SKM-1 treated with dmso at 0.1 percent for 144 hours (cell line): ENCODE measurements around the gene AQR.
A peak's percentile ranks its signal among the peaks of the same experiment; 100 is the strongest.
"Not testable (repeated sequence)": the region's sequence is repeated elsewhere in the genome, so short reads cannot be mapped to it uniquely, and the experiment has no call there.

Source experiments
- DNase-seq: peaks from one replicate; lab custom pipeline; 2025; ENCODE audit not compliant: unreplicated experiment; lab: John Stamatoyannopoulos, UW

Gene AQR

GRCh38 chr15:34969340-34970097, at the start of gene AQR:
AQR (minus strand) TSS chr15:34969742; CDS start chr15:34969613, 129 bp downstream.
- peak; percentile 96 for DNase-seq

- DNase-seq: no peak
Measured at GRCh38 chr15:35014241-35014640, 44.7 kb upstream of the AQR start.

DNA sequence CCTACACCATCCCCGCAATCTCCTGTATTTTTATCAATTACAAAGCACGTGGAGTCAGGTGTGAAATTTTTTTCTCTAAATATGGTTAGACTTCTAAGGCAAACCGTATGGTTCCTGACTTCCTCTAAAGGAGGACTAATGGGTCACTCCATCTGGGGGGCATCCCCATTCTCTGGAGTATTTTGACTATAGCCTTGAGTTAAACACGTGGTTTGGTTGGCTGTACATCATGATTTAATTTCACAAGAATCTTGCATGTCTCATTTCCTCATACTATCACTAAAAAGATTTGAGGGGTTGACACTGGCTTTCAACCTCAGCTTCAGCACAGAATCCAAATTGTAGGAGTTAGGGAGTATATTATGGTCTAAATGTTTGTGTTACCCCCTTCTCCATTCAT, 43.8 kb upstream of the AQR start:
- no peak for DNase-seq

DNA sequence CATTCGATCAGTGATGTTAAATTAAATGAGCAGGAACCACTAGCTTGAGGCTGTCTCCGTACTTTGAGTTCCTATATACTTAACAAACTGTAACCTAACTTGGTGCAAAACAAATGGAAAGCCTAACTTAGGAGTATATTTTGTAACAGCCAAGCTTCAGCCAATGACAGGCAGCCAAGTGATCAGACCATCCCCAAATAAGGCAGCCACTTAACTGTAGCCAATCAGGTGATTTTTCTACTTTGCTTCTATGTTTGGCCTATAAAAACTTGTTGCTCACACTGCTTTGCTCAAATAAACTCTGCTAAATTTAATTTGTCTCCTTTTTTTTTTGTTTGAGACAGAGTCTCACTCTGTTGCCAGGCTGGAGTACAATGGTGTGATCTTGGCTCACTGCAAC, 37.9 kb upstream of the AQR start:
- no peak for DNase-seq

- DNase-seq: no peak
Measured at GRCh38 chr15:35005933-35006332, 36.4 kb upstream of the AQR start.

DNA sequence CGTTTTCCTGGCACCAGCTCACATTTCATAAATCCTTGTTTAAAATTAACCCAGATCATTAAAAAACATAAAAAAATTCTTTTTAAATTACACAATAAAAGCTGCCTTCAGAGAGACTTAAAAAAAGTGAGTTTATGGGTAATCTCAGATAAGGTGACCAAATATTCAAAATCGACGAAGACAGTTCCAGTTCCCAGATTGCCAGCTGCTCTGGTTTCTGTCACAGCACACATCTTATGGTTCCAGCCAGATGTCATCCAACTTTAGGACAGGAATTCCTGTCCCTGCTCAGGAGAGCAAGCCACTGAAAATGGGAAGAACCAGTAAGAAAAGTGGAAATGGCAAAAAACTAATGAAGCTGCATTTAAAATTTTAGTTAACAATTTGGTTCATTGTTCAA, 34.4 kb upstream of the AQR start:
- DNase-seq: no peak

DNA sequence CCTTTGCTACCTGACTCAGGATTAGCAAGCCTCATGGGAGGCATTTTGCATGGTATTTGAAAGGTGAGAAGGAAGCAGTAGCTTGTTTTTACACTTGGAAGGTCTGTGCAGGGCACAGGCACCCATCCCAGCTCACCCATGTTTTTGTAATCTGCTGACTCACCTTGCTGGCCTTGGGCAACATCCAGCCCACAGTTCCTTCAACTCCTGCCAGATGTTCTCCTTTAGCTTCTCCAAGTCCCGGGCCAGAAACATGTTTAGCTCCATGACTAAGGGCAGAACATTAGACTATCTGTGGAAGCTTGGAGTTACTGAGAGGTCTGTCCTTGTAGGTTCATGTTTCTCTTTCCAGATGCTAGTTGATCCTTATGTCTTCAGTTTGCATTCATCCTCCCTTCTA, 31.0 kb upstream of the AQR start:
- peak; percentile 56 for DNase-seq

GRCh38 chr15:34999906-35000305, 30.4 kb upstream of the AQR start:
- no peak for DNase-seq

DNA sequence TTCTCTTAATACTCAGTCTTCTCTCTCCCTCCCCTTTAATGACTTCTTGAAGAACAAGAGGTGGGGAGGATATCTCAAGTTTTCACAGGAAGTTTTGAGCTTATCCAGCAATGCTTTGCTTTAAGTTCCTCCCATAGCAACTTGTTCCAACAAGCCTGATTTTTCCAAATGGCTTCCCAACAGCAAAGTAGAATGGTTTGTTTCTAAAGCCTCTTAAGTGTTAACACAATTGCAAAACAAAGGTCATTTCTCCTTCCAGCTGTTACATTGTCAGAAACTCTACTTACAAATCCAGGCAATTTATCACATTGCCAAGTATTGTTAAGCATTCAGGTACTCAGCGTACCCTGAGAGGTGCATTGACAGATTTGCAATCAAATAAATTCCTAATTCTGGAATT, 25.4 kb upstream of the AQR start:
- no peak for DNase-seq

DNA sequence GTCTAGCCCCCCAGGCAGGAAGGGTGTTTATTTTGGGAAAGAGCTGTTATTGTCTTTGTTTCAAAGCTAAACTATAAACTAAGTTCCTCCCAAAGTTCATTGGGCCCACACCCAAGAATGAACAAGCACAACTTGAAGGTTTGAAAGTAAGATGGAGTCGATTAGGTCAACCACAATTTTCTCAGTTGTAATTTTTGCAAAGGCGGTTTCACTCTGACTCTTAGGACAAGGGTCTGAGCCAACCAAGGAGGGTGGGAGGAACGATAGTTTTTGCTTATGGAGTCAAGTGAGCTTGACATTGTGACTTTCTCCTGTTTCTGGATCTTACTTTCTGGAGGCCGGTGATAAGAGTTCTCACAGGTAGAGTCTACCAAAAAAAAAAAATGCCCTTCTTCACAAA, 24.3 kb upstream of the AQR start:
- no peak for DNase-seq

- DNase-seq: no peak
Measured at GRCh38 chr15:34993412-34993811, 23.9 kb upstream of the AQR start.

- DNase-seq: peak; percentile 69
Measured at GRCh38 chr15:34988027-34988902, 18.7 kb upstream of the AQR start, which contains the start of gene ZNF770. ZNF770 (minus strand) TSS chr15:34988287; CDS start chr15:34983434, 4,853 bp downstream.

DNA sequence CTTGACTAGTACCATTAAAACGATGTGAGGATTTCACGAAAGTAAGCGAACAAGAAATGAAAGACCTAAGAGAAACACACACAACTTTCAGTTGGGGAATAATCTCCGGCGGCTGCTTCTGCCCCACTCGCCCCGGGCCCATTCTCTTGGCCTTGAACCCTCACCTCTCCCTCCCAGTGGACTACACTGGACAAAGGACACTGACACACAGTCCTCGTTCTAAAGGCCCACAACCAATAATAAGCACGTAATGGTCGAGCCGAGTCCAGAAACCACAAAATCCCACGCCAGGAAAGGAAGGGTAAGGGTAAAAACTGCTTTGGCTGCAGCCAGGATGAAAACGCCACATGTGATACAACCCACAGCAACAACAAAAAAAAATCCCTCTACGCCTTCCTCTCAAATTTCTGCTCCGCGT, 18.1 kb upstream of the AQR start:
- DNase-seq: no peak

GRCh38 chr15:34986771-34987480, 17.4 kb upstream of the AQR start:
- DNase-seq: no peak

GRCh38 chr15:34986326-34986725, 16.8 kb upstream of the AQR start:
- DNase-seq: no peak

GRCh38 chr15:34984889-34985630, 15.5 kb upstream of the AQR start:
- no peak for DNase-seq

GRCh38 chr15:34976743-34977142, 7.2 kb upstream of the AQR start:
- DNase-seq: no peak

DNA sequence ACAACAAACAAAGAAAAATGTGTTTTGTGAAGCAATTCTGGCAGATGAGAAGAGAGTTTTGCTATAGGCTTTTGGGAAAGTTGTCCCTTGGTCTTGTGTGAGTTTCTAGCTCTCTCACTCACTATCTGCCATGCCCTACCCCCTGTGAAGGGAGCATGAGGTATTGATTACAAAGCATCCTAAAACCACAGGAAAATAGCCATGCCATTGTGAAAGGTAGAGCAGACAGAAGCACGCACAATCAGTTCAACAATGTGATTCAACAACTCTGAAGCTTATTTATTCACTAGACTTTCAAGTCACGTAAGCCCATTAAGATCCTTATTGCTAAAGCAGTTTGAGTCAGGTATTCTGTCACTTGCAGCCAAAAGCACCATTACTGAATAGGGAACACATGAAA, 6.5 kb upstream of the AQR start:
- no peak for DNase-seq

DNA sequence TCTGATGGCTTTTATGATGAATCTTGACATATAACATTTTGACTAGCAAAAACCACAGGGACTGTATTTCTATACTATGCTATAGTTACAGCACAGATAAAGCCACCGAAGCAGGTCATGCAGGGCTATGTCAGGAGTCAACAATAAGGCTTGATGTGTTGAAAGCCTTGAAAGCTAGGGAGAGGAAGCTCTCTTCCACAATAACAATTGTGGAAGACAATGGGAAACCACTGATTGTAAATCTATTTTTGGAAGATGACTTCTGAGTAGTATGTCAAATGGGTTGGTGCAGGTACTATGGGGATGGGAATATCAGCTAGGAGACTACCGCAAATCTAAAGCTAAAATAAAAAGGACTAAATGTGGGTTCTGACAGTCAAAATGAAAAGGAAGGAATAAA, 4.0 kb upstream of the AQR start:
- no peak for DNase-seq

DNA sequence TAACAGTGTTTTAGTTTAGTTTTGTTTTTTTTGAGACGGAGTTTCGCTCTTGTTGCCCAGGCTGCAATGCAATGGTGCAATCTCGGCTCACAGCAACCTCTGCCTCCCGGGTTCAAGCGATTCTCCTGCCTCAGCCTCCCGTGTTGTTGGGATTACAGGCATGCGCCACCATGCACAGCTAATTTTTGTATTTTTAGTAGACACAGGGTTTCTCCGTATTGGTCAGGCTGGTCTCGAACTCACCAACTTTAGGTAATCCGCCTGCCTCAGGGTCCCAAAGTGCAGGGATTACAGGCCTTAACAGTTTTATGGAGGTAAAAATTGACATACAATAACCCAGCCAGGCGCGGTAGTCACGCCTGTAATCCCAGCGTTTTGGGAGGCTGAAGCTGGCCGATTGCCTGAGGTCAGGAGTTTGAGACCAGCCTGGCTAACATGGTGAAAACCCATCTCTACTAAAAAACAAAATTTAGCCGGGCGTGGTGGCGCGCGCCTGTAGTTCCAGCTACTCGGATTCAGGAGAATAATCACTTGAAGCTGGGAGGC, 629 bp upstream of the AQR start:
- DNase-seq: not testable (repeated sequence)

DNA sequence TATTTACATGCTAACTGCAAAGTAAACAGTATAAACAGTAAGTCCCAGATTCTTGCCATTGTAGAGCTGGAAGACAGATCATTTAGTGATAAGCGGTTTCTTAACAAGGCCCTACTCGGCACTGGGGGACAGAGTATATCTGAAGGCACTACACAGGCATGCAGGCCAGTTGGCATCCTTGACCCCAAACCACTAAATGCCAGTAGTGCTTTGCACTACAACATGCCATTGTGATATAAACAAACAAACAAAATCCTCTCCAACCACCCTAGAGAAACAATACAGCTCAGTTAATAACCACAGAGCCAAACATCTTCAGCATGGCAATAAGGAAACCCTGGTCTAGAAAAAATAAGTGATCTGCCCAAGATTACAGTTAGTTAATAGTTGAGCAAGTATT, 5.3 kb downstream of the AQR start:
- DNase-seq: no peak
